Endothelial cell of umbilical vein (primary cell): ENCODE results near the gene SLC45A1. TPM values are rescaled to one million over a fixed set of nuclear protein-coding genes. Genes with fewer than 3 reads are reported as not detected.

Source experiments
- BruUV-seq: library from RNA; stranded (reverse); fragments of 400-500 nt; replicated peaks from 2 replicates; lab custom pipeline; 2021; lab: Mats Ljungman, UMichigan
- CTCF ChIA-PET: fragments of 300-600, 350-600 bp; sonication (Branson Sonifier 250); formaldehyde crosslinking; loops from one replicate; lab custom pipeline; 2021; ENCODE audit warnings: antibody characterized with exemption, inconsistent platforms; lab: Charles Lee
- POLR2A ChIA-PET: fragments of 300-600, 350-600 bp; sonication (Branson Sonifier 250); formaldehyde crosslinking; loops from one replicate; lab custom pipeline; 2021; ENCODE audit warnings: antibody characterized with exemption, inconsistent platforms; lab: Charles Lee
- DNase-seq: peaks from one replicate; pipeline ENCODE4 v3.0.0-alpha.2; 2011; ENCODE audit warnings: low read depth, low spot score
- FAIRE-seq: peaks from 2 replicates; lab custom pipeline; 2011; peaks lifted over from hg19 to GRCh38; lab: Jason Lieb, UNC
- H2AFZ ChIP-seq: 2 replicates; pipeline ENCODE4 v1.6.0; 2012; ENCODE audit warnings: low read depth, low read length, control low read depth, inconsistent platforms
- H3K27ac ChIP-seq: 2 replicates; pipeline ENCODE4 v1.5.1; 2011; ENCODE audit warnings: low read depth, mild to moderate bottlenecking, control low read depth, low read length, moderate library complexity; ENCODE audit not compliant: insufficient read depth
- H3K27me3 ChIP-seq, 2 experiments: 2 replicates each; pipeline versions ENCODE4 v1.6.0 to v1.6.1; 2011; ENCODE audit warnings: low read length in 2 of 2, mixed read lengths in 1 of 2; ENCODE audit not compliant: control insufficient read depth in 2 of 2, insufficient read depth in 2 of 2
- H3K36me3 ChIP-seq, 2 experiments: 2 replicates in 1 of 2; 3 replicates in 1 of 2; pipeline ENCODE4 v1.5.1; 2011; ENCODE audit warnings: low read length in 2 of 2, mild to moderate bottlenecking in 1 of 2, moderate library complexity in 1 of 2; ENCODE audit not compliant: control insufficient read depth in 2 of 2, insufficient read depth in 2 of 2; ENCODE audit errors: extremely low read depth in 1 of 2
- H3K4me1 ChIP-seq: 3 replicates; pipeline ENCODE4 v1.5.1; 2011; ENCODE audit warnings: mild to moderate bottlenecking, low read length; ENCODE audit not compliant: control insufficient read depth, insufficient read depth; ENCODE audit errors: extremely low read depth
- H3K4me2 ChIP-seq: 2 replicates; pipeline ENCODE4 v1.6.1; 2011; ENCODE audit warnings: low read length, control low read depth, mixed read lengths; ENCODE audit not compliant: insufficient read depth
- H3K4me3 ChIP-seq, 3 experiments: fragments of 200-600 bp in 1 of 3; sonication (generic), shearing (Covaris generic) in 1 of 3; replicated peaks in 1 of 3; 2 replicates each; pipeline ENCODE4 v1.5.1; 2011 to 2016; ENCODE audit warnings: control low read depth in 3 of 3, low read length in 3 of 3, mild to moderate bottlenecking in 2 of 3, inconsistent platforms in 1 of 3, low read depth in 1 of 3, moderate library complexity in 1 of 3; ENCODE audit not compliant: insufficient read depth in 1 of 3
- H3K79me2 ChIP-seq: 2 replicates; pipeline ENCODE4 v1.6.0; 2012; ENCODE audit warnings: low read length, inconsistent platforms; ENCODE audit not compliant: control insufficient read depth, insufficient read depth
- H3K9ac ChIP-seq: replicated peaks from 2 replicates; pipeline ENCODE3; 2011; ENCODE audit warnings: low read length, control low read depth; ENCODE audit not compliant: insufficient read depth; ENCODE audit errors: extremely low read depth
- H3K9me1 ChIP-seq: replicated peaks from 3 replicates; pipeline ENCODE4 v1.6.0; 2011; ENCODE audit warnings: mild to moderate bottlenecking, low read length; ENCODE audit not compliant: control insufficient read depth, insufficient read depth; ENCODE audit errors: extremely low read depth
- H3K9me3 ChIP-seq: replicated peaks from 2 replicates; pipeline ENCODE4 v1.5.1; 2012; ENCODE audit warnings: low read length, inconsistent platforms; ENCODE audit not compliant: control insufficient read depth, insufficient read depth
- H4K20me1 ChIP-seq: replicated peaks from 2 replicates; pipeline ENCODE3; 2011; ENCODE audit warnings: mild to moderate bottlenecking, low read length; ENCODE audit not compliant: control insufficient read depth, insufficient read depth; ENCODE audit errors: extremely low read depth
- CTCF ChIP-seq, 2 donors: IDR thresholded peaks; 1 replicate in 1 of 2; 2 replicates in 1 of 2; pipeline ENCODE4 v1.5.1; 2011; ENCODE audit warnings: low read length in 2 of 2, mild to moderate bottlenecking in 2 of 2, moderate library complexity in 2 of 2, control low read depth in 1 of 2, inconsistent platforms in 1 of 2, low read depth in 1 of 2; ENCODE audit not compliant: insufficient read depth in 1 of 2; ENCODE audit errors: extremely low read depth in 1 of 2
- FOS ChIP-seq: IDR thresholded peaks from 2 replicates; pipeline ENCODE4 v1.6.1; 2011; ENCODE audit warnings: mild to moderate bottlenecking, low read length, moderate library complexity, borderline replicate concordance; ENCODE audit not compliant: insufficient read depth
- GATA2 ChIP-seq: IDR thresholded peaks from 2 replicates; pipeline ENCODE4 v1.7.0; 2011; ENCODE audit warnings: low read depth, mild to moderate bottlenecking, moderate library complexity, mixed read lengths, low read length; ENCODE audit not compliant: insufficient read length, insufficient read depth
- MAX ChIP-seq: IDR thresholded peaks from 2 replicates; pipeline ENCODE4 v1.6.1; 2011; ENCODE audit not compliant: insufficient read depth, insufficient read length
- POLR2A ChIP-seq: IDR thresholded peaks from 2 replicates; pipeline ENCODE4 v1.6.1; 2012; ENCODE audit warnings: low read depth, mild to moderate bottlenecking, control low read depth, low read length
- POLR2AphosphoS5 ChIP-seq: IDR thresholded peaks from 2 replicates; pipeline ENCODE4 v1.6.1; 2012; ENCODE audit warnings: low read depth, mild to moderate bottlenecking, control low read depth, low read length, moderate library complexity; ENCODE audit not compliant: insufficient read depth
- dilution Hi-C: fragments of 300-500 bp; cut with MboI; formaldehyde crosslinking; loops from one replicate; pipeline ENCODE4 v1.15.0; 2019; ENCODE audit warnings: low sequenced_read_pairs; ENCODE audit not compliant: extremely low pct_ligation_motif_present
- intact Hi-C: fragments of 100-400 bp; cut with micrococcal nuclease; formaldehyde crosslinking; loops from one replicate; pipeline ENCODE4 v1.10.0; 2022
- polyA plus RNA-seq, 4 experiments: library from polyadenylated mRNA; depleted of rRNA in 3 of 4; stranded (reverse) in 3 of 4; unstranded in 1 of 4; fragments of >200 nt; gene quantifications; 2 replicates each; pipeline versions ENCODE4 v1.2.1 to v1.2.3, GENCODE V29; 2011 to 2012; ENCODE audit warnings: missing spikeins in 1 of 4
- total RNA-seq: library from RNA; stranded (reverse); gene quantifications from 2 replicates; pipeline ENCODE4 v1.2.3, GENCODE V29; 2021

The SLC45A1 gene
- total and polyA plus RNA-seq, 2 donors (not counting 3 experiments of a cell fraction or from before 2014, with no cell fraction given): 1.3 to 1.4 TPM

GRCh38 chr1:8340448-8340847, 22.5 kb downstream of the SLC45A1 start:
- FAIRE-seq: no peak
- H3K27ac ChIP-seq: no peak overlapping the region
- H2AFZ ChIP-seq: no peak overlapping the region
- H3K4me1 ChIP-seq: no peaks in the 10 kb centered on the region
- no peak for DNase-seq
- no peaks in the 10 kb centered on the region for H3K27me3 ChIP-seq
- H3K9me1 ChIP-seq: no peaks in the 10 kb centered on the region
- no peak overlapping the region for H3K4me2 ChIP-seq
- intact Hi-C loops (no loop called here), dilution Hi-C loops (no loop called here)
- no peak overlapping the region for H3K9ac ChIP-seq
- no peak overlapping the region for H3K4me3 ChIP-seq
- ChIA-PET CTCF (interaction anchor here (1.4 to 1.7 kb wide), 3 partner anchors 9 to 26 kb away, joined by 3 to 6 read pairs (median 4); no protein-coding TSS in a partner anchor), POLR2A (interaction anchor here (0.5 kb wide), 1 partner anchor 477 kb away, joined by 4 read pairs; the partner anchor contains the start of gene RERE)
- H3K9me3 ChIP-seq: no peaks in the 10 kb centered on the region
- H3K36me3 ChIP-seq: no peaks in the 10 kb centered on the region
- no TSS peak for BruUV-seq
- H3K79me2 ChIP-seq: no peaks in the 10 kb centered on the region
- TF ChIP-seq MAX: no peak
- no peak for TF ChIP-seq GATA2
- no peak for TF ChIP-seq POLR2AphosphoS5
- no peak for TF ChIP-seq POLR2A
- no peak for TF ChIP-seq FOS
- TF ChIP-seq CTCF (IDR thresholded peaks at IDR 0.05; ENCODE audit: extremely low read depth in 1 of 2, insufficient read depth in 1 of 2, low read depth in 1 of 2, low read length in 2 of 2): no peak
- no peaks in the 10 kb centered on the region for H4K20me1 ChIP-seq
